GM06990 (cell line): Measurements from ENCODE around the gene TAF12.
"Not testable (repeated sequence)": the region's sequence is repeated elsewhere in the genome, so short reads cannot be mapped to it uniquely, and the experiment has no call there.

Source experiments
- DNase-seq: peaks from one replicate; pipeline ENCODE4 v3.0.0-alpha.2; 2011; ENCODE audit not compliant: insufficient read length; ENCODE audit errors: extremely low read depth
- H3K27me3 ChIP-seq: replicated peaks from 2 replicates; pipeline ENCODE4 v1.6.0; 2011; ENCODE audit warnings: low read length; ENCODE audit not compliant: control insufficient read depth, insufficient read depth
- H3K36me3 ChIP-seq: 2 replicates; pipeline ENCODE4 v1.5.1; 2011; ENCODE audit warnings: low read length; ENCODE audit not compliant: control insufficient read depth, insufficient read depth
- H3K4me3 ChIP-seq: replicated peaks from 2 replicates; pipeline ENCODE4 v1.5.1; 2011; ENCODE audit warnings: low read depth, mild to moderate bottlenecking, control low read depth, low read length
- CTCF ChIP-seq: IDR thresholded peaks from 2 replicates; pipeline ENCODE4 v1.5.1; 2011; ENCODE audit warnings: low read length, control low read depth, mild to moderate bottlenecking, inconsistent platforms; ENCODE audit not compliant: insufficient read depth, poor library complexity, severe bottlenecking

The TAF12 gene

GRCh38 chr1:28656335-28656734 lies 13.5 kb upstream of the TAF12 start:
- Histone ChIP-seq H3K4me3 (no peak overlapping the region), H3K36me3 (no peaks in the 10 kb centered on the region), H3K27me3 (no peaks in the 10 kb centered on the region)
- DNase-seq, result no peak
- no peak for TF ChIP-seq CTCF

- not testable (repeated sequence) for H3K27me3 ChIP-seq, H3K4me3 ChIP-seq, DNase-seq, H3K36me3 ChIP-seq
Measured at GRCh38 chr1:28655448-28656311, 12.8 kb upstream of the TAF12 start.

GRCh38 chr1:28653870-28654269 lies 11.0 kb upstream of the TAF12 start:
- H3K4me3 ChIP-seq, DNase-seq, H3K36me3 ChIP-seq, H3K27me3 ChIP-seq: not testable (repeated sequence)

GRCh38 chr1:28653063-28653462 lies 10.2 kb upstream of the TAF12 start:
- not testable (repeated sequence) for H3K27me3 ChIP-seq, H3K4me3 ChIP-seq, H3K36me3 ChIP-seq

GRCh38 chr1:28648474-28649198 lies 5.8 kb upstream of the TAF12 start, which contains the start of gene RNU11:
Gene RNU11 (plus strand): TSS chr1:28648600.
- Histone ChIP-seq H3K27me3 (no peaks in the 10 kb centered on the region), H3K4me3 (peak within 1 kb of the TSS; percentile 45), H3K36me3 (no peaks in the 10 kb centered on the region)
- TF ChIP-seq CTCF, result no peak
- peak; percentile 90 for DNase-seq

More at GRCh38 chr1:28653063-28653462, 10.2 kb upstream of the TAF12 start:
- not testable (repeated sequence) for DNase-seq

- peak; percentile 96 for DNase-seq
- peak overlapping the region; percentile 45 for H3K4me3 ChIP-seq
- no peak for TF ChIP-seq CTCF
- H3K27me3 ChIP-seq, result no peaks in the 10 kb centered on the region
- no peaks in the 10 kb centered on the region for H3K36me3 ChIP-seq
Measured at GRCh38 chr1:28648008-28648473, 5.2 kb upstream of the TAF12 start.

- TF ChIP-seq CTCF, result no peak
- no peaks in the 10 kb centered on the region for H3K27me3 ChIP-seq
- no peak for DNase-seq
- H3K36me3 ChIP-seq, result no peaks in the 10 kb centered on the region
- H3K4me3 ChIP-seq, result no peak overlapping the region
Measured at GRCh38 chr1:28646040-28646439, 3.2 kb upstream of the TAF12 start.

- H3K27me3 ChIP-seq, H3K4me3 ChIP-seq, DNase-seq, H3K36me3 ChIP-seq: not testable (repeated sequence)
Measured at GRCh38 chr1:28645406-28645805, 2.5 kb upstream of the TAF12 start.
